ENCODE data around the gene KRTAP1-1.
"Not testable (repeated sequence)": the region's sequence is repeated elsewhere in the genome, so short reads cannot be mapped to it uniquely, and the experiment has no call there.

KRTAP1-1 gene

DNA sequence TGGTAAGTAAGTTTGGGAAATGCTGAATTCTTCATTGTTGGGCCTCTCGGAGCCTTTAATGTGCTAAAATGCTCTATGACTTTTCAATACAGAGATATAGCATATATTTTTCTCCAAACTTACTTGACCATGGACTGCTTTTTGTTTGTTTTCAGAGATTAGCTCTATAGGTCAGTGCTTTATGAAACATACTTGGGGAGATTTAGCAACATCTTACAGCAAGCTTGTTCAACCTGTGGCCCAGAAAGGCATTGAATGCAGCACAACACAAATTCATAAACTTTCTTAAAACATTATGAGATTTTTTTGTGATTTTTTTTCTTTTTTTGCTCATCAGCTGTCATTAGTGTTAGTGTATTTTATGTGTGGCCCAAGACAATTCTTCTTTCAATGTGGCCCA, 31.3 kb downstream of the KRTAP1-1 start:
- no peak for DNase-seq

DNA sequence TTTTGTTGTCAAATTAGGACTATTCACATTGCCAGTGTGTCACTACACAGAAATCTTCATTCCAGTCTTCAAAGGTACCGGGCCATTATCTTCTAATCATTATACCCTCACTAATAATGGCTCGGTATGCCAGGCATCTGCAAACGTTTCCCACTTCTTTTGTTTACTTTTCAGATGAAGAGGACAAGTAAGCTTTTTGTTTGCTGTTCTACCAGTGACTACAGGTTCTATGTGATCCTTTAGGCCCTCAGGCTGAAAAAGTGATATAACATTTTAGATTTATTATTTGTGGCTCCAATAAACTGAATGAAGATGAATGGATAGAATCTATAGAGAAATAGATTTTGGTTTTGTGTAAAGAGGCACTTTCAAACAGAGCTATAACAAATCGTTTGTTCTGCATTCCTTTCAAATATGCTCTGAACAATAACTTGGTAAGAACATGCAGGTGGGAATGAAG, 31.9 kb downstream of the KRTAP1-1 start:
- no peak for DNase-seq

DNA sequence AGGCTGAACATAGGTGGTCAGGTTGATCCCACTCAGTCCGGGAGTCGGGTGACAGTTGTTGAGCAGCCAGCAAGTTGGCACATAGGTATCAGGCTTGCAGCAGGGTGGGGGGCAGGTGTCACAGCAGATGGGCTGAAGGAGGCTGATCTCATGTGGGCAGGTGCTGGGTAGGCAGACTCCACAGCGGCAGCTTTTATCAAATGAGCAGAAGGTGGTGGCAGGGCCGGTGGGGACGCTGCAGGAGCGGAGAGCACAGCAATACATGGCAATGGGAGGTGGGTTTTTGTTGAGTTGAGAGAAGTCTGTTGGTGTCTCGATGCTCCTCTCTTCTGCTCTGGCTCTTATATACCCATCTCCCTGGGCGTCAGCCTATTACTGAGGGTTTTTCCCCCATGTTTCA, 32.4 kb downstream of the KRTAP1-1 start, which contains the start of gene KRTAP3-1:
TSS of gene KRTAP3-1 (minus strand) at position 318 of the 400 bp plus-strand sequence. CDS start at position 264, 54 bp downstream.
- DNase-seq = no peak

DNA sequence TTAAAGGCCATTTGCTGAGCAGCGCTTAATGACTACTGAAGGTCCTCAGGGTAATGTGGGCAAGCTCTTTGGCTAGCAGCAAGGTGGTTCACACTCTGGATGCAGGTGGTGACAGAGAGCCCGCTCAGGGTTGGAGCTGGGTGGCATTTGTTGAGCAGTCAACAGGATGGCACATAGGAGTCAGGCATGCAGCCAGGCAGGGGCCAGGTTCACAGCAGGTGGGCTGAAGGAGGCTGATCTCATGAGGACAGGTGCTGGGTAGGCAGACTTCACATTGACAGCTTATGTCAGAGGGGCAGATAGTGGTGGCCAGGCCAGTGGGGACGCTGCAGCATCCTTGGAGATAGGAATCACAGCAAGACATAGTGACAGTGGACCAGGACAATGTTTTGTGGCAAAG, 36.9 kb downstream of the KRTAP1-1 start:
- DNase-seq = no peak

DNA sequence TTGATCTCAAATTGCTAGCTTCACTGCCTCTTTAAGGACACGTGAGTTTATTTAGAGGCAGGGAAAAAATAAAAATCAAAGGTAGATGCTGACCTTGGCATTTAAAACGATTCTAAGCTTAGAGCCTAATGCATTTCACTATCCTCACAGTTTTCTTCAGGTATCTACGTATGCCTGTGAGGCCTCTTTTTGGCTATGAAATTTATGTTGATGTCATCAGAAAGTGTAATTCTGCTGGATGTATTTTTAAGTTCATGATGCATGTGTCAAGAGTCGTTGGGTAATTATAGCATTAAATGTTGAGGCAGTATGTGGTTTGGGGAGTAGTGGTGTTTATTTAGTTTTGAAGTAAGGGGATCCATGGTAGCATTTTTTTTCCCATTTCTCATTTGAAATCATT, 37.3 kb downstream of the KRTAP1-1 start:
- DNase-seq = no peak

DNA sequence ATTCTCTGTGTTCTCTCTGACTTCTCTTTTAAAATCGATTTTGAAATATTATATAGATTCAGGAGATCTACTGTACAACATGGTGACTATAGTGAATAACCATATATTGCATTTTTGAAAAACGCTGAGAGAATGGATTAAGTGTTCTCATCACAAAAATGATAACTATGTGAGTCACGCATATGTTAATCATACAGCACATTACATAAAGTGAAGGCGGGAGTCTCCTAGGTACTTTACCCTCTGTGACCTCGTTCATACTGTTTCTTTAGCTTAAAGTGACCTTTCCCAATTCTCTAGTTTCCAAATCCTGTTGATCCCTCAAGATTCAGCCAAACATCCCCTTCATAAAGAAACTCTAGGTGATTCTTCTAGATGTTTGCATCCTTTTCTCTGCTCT, 38.4 kb downstream of the KRTAP1-1 start:
- no peak for DNase-seq

DNA sequence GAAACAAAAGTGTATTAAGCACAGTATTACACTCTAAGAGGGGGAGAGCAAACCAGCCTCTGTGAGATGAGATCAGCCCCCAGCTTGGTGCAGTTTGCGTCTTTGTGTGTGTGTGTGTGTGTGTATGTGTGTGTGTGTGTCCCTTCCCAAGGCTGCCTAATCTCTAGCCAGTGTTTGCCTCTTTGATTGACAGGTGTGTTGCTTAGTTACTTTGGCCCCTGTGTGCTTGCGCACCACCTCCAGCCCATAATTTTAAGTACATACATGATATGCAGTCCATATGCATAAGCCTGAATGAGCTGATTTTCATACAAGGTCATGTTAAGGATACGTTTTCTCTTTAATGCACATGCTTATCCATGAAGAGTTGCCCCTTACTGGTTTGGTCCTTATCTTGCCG, 39.5 kb downstream of the KRTAP1-1 start:
- no peak for DNase-seq

DNA sequence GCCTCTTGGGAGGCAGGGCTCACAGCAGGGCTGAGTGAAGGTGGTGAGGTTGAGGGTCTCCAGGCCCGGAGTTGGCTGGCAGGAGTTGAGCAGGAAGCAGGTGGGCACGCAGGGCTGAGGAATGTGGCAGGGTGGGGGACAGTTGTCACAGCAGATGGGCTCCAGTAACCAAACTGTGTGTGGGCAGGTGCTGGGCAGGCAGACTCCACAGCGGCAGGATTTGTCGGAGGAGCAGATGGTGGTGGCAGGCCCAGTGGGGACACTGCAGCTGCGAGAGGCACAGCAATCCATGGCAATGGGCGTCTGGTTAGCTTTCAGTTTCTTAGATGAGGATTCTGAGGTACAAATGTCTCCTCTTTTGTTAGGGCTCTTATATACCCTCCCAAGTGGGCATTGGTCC, 41.7 kb downstream of the KRTAP1-1 start, which contains the start of gene KRTAP3-2:
TSS of gene KRTAP3-2 (minus strand) at position 344 of the 400 bp plus-strand sequence. CDS start at position 291, 53 bp downstream.
- DNase-seq = not testable (repeated sequence)

DNA sequence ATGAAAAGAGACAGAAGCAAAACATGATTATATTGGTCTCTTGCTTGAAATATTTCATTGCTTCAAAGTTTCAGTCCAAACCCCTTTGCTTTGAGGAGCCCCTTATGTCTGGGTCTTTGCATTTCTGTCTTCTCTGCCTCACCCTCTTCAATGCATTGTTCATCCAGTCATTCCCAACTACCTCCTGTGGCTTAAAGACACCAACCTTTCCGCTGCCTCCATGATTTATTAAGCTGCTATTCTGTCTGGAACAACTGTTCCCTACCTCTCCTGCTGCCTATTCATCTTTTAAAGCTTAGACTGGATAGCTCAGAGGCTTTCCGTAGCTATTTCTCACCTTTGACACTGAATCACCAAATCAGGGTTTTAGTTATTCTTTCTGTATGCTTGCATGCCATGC, 43.9 kb downstream of the KRTAP1-1 start:
- DNase-seq = no peak

DNA sequence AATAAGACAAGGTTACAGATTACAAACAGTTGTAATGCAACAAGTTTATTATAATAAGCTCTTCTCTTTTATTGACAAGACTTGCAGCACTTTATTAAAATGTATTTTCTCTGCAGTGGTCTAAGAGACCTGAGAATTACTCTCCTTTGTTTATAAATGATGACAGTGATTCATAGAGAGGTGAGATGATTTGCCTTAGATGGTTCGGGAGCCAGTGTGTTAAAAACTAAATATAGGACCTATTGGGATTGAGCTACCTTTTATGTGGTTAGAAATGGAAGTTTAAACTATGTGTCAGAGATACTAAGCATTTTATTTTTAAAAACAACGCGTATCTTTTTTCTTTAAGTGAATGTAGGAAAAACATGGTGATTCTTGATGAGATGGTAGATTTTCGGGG, 44.4 kb downstream of the KRTAP1-1 start:
- DNase-seq = no peak

DNA sequence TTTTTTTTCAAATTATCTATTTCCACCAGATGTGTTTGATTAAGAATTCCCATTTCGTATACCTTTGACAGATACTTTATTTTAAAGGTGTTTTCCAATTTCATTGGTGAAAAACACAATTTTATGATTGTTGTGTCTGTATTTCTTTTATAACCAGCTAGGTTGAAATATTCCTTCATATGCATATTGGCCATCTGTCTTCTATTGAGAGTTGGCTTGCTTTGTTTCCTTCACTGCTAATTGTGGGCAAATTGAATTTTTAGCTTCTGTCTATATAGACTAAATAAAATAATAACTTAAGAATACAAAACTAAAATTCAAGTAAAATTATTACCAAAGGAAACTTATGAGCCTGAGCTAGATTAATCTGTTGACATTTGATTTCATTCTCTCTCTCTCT, 46.1 kb downstream of the KRTAP1-1 start:
- DNase-seq = no peak

DNA sequence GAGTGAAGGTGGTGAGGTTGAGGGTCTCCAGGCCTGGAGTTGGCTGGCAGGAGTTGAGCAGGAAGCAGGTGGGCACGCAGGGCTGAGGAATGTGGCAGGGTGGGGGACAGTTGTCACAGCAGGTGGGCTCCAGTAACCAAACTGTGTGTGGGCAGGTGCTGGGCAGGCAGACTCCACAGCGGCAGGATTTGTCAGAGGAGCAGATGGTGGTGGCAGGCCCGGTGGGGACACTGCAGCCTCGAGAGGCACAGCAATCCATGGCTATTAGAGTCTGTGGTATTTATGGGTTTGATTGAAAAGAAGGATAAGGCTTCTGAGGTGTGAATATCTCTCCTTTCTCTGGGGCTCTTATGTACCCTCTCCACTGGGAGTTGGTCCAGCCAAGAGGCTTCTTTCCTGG, 47.4 kb downstream of the KRTAP1-1 start, which contains the start of gene KRTAP3-3:
TSS of gene KRTAP3-3 (minus strand) at position 326 of the 400 bp plus-strand sequence. CDS start at position 259, 67 bp downstream.
- peak; percentile 74 for DNase-seq

DNA sequence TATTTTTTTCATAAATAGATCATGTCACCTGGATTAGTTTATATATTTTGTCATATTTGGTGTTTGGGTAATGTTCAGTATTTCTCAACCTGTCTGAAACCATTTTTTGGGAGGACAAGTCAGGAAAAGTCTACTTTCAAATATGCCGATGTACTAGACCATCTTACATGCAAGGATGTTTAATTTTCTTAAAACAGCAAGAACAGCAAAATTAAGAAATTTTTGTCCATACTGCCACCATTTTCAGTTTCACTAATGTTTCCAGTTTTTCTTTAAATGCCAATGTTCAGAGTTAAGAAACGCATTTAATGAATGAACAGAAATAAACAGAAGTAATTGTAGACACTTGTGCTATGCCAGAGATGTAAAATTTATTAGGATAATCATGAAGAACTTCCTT, 48.2 kb downstream of the KRTAP1-1 start:
- no peak for DNase-seq

DNA sequence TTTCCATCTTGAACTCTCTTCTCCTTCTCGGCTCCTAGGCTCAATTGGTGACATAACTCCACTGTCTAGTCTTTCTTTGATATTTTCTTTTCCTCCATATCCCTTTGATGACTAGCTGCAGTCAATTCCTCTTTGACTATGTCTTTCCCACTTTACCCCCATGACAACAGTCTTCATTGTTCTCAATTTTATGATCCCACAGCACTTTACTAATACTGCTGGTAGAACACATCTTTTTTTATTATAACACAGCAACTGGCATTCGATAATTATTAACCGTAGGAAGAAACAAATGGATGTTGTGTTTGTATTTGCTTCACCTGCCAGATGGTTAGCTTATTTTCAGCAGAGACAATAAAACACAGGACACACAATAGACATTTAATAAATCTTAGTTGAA, 48.6 kb downstream of the KRTAP1-1 start:
- DNase-seq = peak; percentile 16
